Keratinocyte (primary cell): ENCODE results near the gene LTBP3. TPM values are rescaled to one million over a fixed set of nuclear protein-coding genes. Genes with fewer than 3 reads are reported as not detected.

ENCODE experiments used
- DNase-seq: peaks from one replicate; pipeline ENCODE4 v3.0.0-alpha.2; 2011; ENCODE audit warnings: low read depth, missing footprints, low spot score
- FAIRE-seq: peaks from 2 replicates; lab custom pipeline; 2011; peaks lifted over from hg19 to GRCh38; lab: Jason Lieb, UNC
- H2AFZ ChIP-seq: 2 replicates; pipeline ENCODE4 v1.6.0; 2012; ENCODE audit warnings: low read length, control low read depth, inconsistent platforms; ENCODE audit not compliant: control insufficient read depth
- H3K27ac ChIP-seq: 2 replicates; pipeline ENCODE4 v1.5.1; 2011; ENCODE audit warnings: low read length; ENCODE audit not compliant: control insufficient read depth, insufficient read depth
- H3K27me3 ChIP-seq: 3 replicates; pipeline ENCODE4 v1.6.0; 2011; ENCODE audit warnings: low read length; ENCODE audit not compliant: control insufficient read depth, insufficient read depth; ENCODE audit errors: extremely low read depth
- H3K36me3 ChIP-seq, 2 experiments: 2 replicates in 1 of 2; 3 replicates in 1 of 2; pipeline ENCODE4 v1.5.1; 2011; ENCODE audit warnings: low read length in 2 of 2, mild to moderate bottlenecking in 1 of 2; ENCODE audit not compliant: control insufficient read depth in 2 of 2, insufficient read depth in 2 of 2; ENCODE audit errors: extremely low read depth in 1 of 2
- H3K4me1 ChIP-seq: 3 replicates; pipeline ENCODE4 v1.5.1; 2011; ENCODE audit warnings: low read length; ENCODE audit not compliant: control insufficient read depth, insufficient read depth; ENCODE audit errors: extremely low read depth
- H3K4me2 ChIP-seq: 3 replicates; pipeline ENCODE4 v1.6.0; 2011; ENCODE audit warnings: low read depth, low read length; ENCODE audit not compliant: control insufficient read depth, insufficient read depth; ENCODE audit errors: extremely low read depth
- H3K4me3 ChIP-seq, 3 experiments: fragments of 200-600 bp in 1 of 3; sonication (generic) in 1 of 3; 2 replicates in 2 of 3; 3 replicates in 1 of 3; pipeline ENCODE4 v1.5.1; 2011 to 2016; ENCODE audit warnings: low read length in 3 of 3, mild to moderate bottlenecking in 3 of 3, control low read depth in 2 of 3, inconsistent platforms in 1 of 3, low read depth in 1 of 3, mixed read lengths in 1 of 3, mixed run types in 1 of 3, moderate library complexity in 1 of 3; ENCODE audit not compliant: control insufficient read depth in 2 of 3, insufficient read depth in 2 of 3; ENCODE audit errors: extremely low read depth in 1 of 3
- H3K79me2 ChIP-seq: 2 replicates; pipeline ENCODE4 v1.6.0; 2012; ENCODE audit warnings: low read length; ENCODE audit not compliant: control insufficient read depth, insufficient read depth
- H3K9ac ChIP-seq: 3 replicates; pipeline ENCODE4 v1.6.0; 2011; ENCODE audit warnings: low read length; ENCODE audit not compliant: control insufficient read depth, insufficient read depth; ENCODE audit errors: extremely low read depth
- H3K9me1 ChIP-seq: 3 replicates; pipeline ENCODE4 v1.6.0; 2011; ENCODE audit warnings: low read length; ENCODE audit not compliant: control insufficient read depth, insufficient read depth; ENCODE audit errors: extremely low read depth
- H3K9me3 ChIP-seq: 2 replicates; pipeline ENCODE4 v1.5.1; 2012; ENCODE audit warnings: low read depth, low read length; ENCODE audit not compliant: control insufficient read depth
- H4K20me1 ChIP-seq: 3 replicates; pipeline ENCODE4 v1.6.0; 2011; ENCODE audit warnings: low read length; ENCODE audit not compliant: control insufficient read depth, insufficient read depth; ENCODE audit errors: extremely low read depth
- CTCF ChIP-seq, 3 experiments: IDR thresholded peaks in 1 of 3; conservative IDR thresholded peaks in 1 of 3; optimal IDR thresholded peaks in 1 of 3; 2 replicates in 2 of 3; 3 replicates in 1 of 3; pipeline versions ENCODE3 to v1.5.1; 2011; ENCODE audit warnings: low read length in 3 of 3, mild to moderate bottlenecking in 3 of 3, moderate library complexity in 2 of 3, control low read depth in 1 of 3, inconsistent platforms in 1 of 3; ENCODE audit not compliant: insufficient read depth in 2 of 3; ENCODE audit errors: extremely low read depth in 1 of 3
- EZH2 ChIP-seq: IDR thresholded peaks from one replicate; pipeline ENCODE4 v1.6.1; 2012; ENCODE audit warnings: inconsistent platforms, mild to moderate bottlenecking, low read length, moderate library complexity
- dilution Hi-C: fragments of 300-500 bp; cut with MboI; formaldehyde crosslinking; loops from one replicate; pipeline ENCODE4 v1.7.0; 2020; ENCODE audit warnings: low sequenced_read_pairs; ENCODE audit not compliant: extremely low pct_ligation_motif_present
- polyA plus RNA-seq, 5 experiments: library from polyadenylated mRNA; depleted of rRNA in 3 of 5; stranded (reverse) in 3 of 5; stranded (forward) in 1 of 5; unstranded in 1 of 5; fragments of >200 nt; gene quantifications; 1 replicate in 1 of 5; 2 replicates in 3 of 5; 3 replicates in 1 of 5; pipeline versions ENCODE4 v1.2.1 to v1.2.3, GENCODE V29; 2011 to 2012; ENCODE audit warnings: missing spikeins in 2 of 5, low read depth in 1 of 5, low replicate concordance in 1 of 5

The LTBP3 gene
- polyA plus RNA-seq, 1 donor (not counting 4 experiments of a cell fraction or from before 2014, with no cell fraction given) = 9.1 TPM

- FAIRE-seq = no peak
- peaks cover 30 to 32% of the 10 kb centered on the region in 2 experiments for H3K36me3 ChIP-seq
Measured at GRCh38 chr11:65532388-65533064, 25.6 kb downstream of the LTBP3 start.

GRCh38 chr11:65530157-65530496 lies 28.0 kb downstream of the LTBP3 start:
- H3K4me3 ChIP-seq = no peak overlapping the region
- peaks cover 2% of the 10 kb centered on the region for H3K9me1 ChIP-seq
- no peak overlapping the region for H3K9ac ChIP-seq
- H3K27ac ChIP-seq = no peak overlapping the region
- no peak for DNase-seq
- no peaks in the 10 kb centered on the region for H4K20me1 ChIP-seq
- H3K27me3 ChIP-seq = no peaks in the 10 kb centered on the region
- H2AFZ ChIP-seq = no peak overlapping the region
- no peaks in the 10 kb centered on the region for H3K9me3 ChIP-seq
- no peak overlapping the region for H3K4me2 ChIP-seq
- TF ChIP-seq EZH2 (no peak), CTCF (optimal IDR thresholded peaks at IDR 0.05 in 1 of 3, IDR thresholded peaks at IDR 0.05 in 1 of 3, conservative IDR thresholded peaks at IDR 0.05 in 1 of 3; ENCODE audit: extremely low read depth in 1 of 3, insufficient read depth in 2 of 3, low read length in 3 of 3) (peak; percentile 38 to 46 (median 41))
- H3K36me3 ChIP-seq = peaks cover 29 to 31% of the 10 kb centered on the region in 2 experiments
- H3K79me2 ChIP-seq = peaks cover 23% of the 10 kb centered on the region
- H3K4me1 ChIP-seq = peaks cover 10% of the 10 kb centered on the region
- FAIRE-seq = no peak
- dilution Hi-C loops = no loop called here

More at GRCh38 chr11:65532388-65533064, 25.6 kb downstream of the LTBP3 start:
- no peak overlapping the region for H2AFZ ChIP-seq
- no peaks in the 10 kb centered on the region for H3K27me3 ChIP-seq
- no peaks in the 10 kb centered on the region for H3K4me1 ChIP-seq
- H3K4me3 ChIP-seq = no peak overlapping the region
- peaks cover 3% of the 10 kb centered on the region for H3K79me2 ChIP-seq
- no peaks in the 10 kb centered on the region for H4K20me1 ChIP-seq
- H3K9me1 ChIP-seq = no peaks in the 10 kb centered on the region
- H3K4me2 ChIP-seq = no peak overlapping the region
- dilution Hi-C loops = no loop called here
- no peak overlapping the region for H3K27ac ChIP-seq
- no peak overlapping the region for H3K9ac ChIP-seq
- no peaks in the 10 kb centered on the region for H3K9me3 ChIP-seq
- no peak for DNase-seq
- TF ChIP-seq EZH2 (no peak), CTCF (optimal IDR thresholded peaks at IDR 0.05 in 1 of 3, IDR thresholded peaks at IDR 0.05 in 1 of 3, conservative IDR thresholded peaks at IDR 0.05 in 1 of 3; ENCODE audit: extremely low read depth in 1 of 3, insufficient read depth in 2 of 3, low read length in 3 of 3) (no peak)
